HG02798 (cell line): Measurements from ENCODE around the gene ZNF764.

ENCODE experiments used
- ATAC-seq: cut with Tn5 transposase; IDR thresholded peaks from one replicate; pipeline ENCODE4 v1.9.1; 2021; ENCODE audit warnings: mild to moderate bottlenecking; ENCODE audit not compliant: unreplicated experiment, poor library complexity

ZNF764 gene

DNA sequence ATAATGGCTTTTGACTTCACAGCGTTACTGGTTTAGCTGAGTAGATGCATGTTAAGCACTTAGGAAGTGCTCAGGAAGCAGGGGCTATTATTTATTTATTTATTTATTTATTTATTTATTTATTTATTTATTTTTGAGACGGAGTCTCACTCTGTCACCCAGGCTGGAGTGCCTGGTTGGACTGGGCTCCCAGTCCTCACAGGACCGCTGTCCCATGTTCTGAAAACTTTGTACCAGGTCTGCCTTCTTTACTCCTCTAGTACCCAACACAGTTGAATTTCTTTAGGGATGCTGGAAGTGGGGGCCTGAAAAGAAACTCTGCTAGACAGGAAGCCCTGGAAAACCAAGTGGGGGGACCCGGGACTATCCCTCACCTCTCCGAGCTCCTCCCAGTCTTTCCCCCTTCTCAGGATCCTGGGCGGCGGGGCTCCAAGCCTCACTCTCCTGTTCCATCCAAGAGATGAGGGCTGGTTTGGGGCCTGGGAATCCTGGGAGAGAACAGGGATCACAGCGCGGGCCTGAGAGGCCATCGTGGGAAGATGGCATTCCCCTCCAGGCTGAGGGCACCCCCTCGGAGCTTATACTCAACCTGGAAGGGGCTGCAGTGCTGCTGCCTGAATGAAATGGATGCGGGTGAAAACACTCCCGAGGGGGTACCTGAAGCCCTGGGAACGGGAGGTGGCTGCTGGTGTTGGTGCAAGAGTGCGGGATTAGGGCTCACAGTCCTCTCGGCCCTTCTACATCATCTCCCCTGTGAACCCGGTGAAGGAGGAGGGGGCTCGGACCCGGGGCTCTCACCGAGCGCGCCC lies 12.7 kb upstream of the ZNF764 start:
- no peak for ATAC-seq

DNA sequence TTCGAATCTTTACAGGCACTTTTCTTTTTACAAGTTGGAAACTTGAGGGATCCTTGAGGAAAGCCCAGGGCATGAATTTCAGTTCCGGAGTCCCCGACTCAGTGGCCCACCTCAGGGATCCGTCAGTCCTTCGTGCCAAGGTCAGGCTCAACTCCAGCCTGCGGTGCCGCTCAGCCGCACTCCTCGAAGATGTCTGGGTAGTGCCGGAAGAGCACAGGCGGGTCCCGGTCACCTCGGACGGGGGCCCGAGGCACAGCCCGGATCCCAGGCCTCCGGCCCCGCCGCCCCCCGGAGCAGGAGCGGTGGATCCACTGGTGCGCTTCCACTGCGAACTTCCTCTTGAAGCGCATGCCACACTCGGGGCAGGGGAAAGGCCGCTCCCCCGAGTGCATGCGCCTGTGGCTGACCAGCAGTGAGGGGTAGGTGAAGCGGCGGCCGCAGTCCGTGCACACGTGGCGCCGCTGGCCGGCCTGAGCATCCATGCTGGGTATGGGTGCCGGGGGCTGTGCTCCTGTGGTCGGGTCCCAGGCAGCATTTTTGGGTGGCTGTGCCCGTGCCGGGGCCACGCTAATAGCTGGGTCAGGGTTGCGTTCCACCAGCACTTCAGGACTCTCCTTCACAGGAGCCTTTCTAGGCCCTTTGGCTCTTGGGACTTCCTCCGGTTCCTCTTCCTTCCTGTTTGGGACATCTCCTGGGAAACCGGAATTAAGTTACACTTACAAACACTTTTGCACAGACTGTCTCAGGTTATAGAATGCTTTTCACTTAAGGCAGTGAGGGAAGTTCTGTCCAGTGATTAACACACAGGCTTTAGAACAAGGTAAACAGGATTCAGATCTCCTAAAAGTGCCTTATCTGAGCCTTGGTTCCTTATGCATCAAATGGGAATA lies 11.8 kb upstream of the ZNF764 start:
- ATAC-seq: no peak

DNA sequence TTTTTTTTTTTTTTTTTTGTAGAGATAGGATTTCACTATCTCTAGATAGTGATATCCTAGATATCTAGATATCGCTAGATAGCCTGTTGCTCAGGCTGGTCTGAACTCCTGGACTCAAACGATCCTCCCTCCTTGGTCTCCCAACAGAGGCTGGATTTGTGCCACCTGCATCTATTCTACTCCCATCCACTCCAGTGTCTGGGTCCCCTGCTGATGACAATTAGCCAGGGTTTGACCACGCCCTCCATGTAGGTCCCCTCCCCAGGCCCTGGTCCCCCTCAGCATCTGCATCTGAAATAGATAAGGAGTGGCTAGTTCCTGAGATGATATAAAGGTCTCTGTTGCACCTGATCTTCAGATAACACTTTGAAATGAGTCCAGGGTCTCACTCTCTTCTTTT lies 11.1 kb upstream of the ZNF764 start:
- no peak for ATAC-seq

DNA sequence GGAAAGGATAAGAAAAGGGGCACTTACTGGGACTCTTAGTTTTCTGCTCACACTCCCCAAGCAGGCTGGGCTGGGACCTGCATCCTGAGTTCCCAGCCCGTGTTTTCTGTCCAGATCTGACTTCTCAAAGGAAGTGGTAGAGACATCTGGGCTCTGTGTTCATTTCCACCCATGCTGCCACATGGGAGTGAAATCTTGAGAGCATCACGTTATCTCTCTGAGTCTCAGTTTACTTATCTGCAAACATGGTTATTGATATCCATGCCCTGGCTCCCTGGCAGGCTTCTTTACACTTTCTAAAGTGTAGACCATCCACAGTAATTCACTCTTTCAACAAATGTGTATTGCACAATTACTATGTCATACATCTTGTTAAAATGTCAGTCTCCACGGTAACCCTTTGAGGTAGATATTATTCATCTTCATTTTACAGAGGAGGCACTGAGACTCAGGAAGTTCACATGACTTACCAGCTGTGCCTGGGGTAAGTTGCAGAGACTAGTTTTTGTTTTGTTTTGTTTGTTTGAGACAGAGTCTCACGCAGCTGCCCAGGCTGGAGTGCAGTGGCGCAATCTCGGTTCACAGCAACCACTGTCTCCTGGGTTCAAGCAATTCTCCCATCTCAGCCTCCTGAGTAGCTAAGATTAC lies 9.9 kb upstream of the ZNF764 start:
- ATAC-seq: no peak

DNA sequence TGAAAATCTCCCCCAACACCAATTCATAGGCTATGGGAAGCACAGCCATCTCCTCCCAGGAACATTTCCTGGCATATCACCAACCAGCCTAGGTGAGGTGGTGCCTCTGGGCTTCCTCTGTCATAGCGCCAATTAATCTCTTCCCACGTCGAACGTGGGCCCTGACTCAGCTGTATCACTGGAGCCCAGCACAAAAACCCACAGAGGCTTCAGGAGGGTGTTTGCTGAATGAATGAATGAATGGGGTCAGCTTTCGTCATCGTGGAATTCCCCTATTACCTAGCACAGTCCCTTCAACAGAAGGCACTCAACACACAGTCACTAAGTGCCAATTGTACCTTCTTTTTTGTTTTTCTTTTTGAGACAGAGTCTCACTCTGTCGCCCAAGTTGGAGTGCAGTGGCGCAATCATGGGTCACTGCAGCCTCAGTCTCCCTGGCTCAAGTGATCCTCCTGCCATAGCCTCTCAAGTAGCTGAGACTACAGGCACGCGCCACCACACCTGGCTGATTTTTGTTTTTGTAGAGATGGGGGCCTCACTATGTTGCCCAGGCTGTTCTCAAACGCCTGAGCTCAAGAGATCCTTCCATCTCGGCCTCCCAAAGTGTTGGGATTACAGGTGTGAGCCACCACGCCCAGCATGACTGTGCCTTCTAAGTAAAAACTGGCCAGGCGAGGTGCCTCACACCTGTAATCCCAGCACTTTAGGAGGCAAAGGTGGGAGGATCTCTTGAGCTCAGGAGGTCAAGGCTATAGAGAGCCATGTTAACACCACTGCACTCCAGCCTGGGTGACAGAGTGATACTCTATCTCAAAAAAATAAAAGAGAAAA lies 9.2 kb upstream of the ZNF764 start:
- ATAC-seq: no peak

DNA sequence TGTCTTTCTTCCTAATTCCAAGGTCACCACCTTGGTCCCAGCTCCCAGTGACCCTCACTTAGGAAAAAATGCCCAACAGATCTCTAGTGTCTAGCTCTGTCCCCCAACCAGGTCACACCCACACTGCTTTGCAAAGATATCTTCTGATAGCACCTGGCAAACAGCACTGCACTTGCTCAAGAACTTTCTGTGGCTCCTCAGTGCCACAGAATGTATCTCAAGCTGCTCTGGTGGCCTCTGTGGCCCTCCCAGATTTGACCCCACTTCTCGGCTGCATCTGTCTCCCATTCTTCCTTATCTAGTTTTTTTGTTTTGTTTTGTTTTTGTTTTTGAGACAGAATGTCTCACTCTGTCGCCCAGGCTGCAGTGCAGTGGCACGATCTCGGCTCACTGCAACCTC lies 8.4 kb upstream of the ZNF764 start:
- no peak for ATAC-seq

DNA sequence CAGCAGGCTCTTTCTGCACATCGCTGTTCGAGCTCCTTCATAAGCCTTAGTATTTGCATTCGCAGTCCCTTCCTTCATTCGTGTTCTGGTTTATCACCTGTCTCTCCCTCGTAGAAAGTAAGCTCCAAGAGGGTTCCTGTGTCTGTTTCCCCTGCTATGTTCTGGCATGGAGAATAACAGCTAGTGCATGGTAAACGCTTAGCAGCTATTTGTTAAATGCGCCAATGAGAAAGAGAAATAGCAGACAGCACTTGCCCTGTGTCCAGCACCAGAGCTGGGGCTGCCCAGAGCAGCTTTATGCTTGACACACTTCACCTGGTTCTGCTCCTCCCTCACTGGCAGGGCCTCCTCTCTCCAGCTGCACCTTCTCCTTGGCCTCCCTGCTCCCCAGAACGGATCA lies 7.8 kb upstream of the ZNF764 start:
- no peak for ATAC-seq

DNA sequence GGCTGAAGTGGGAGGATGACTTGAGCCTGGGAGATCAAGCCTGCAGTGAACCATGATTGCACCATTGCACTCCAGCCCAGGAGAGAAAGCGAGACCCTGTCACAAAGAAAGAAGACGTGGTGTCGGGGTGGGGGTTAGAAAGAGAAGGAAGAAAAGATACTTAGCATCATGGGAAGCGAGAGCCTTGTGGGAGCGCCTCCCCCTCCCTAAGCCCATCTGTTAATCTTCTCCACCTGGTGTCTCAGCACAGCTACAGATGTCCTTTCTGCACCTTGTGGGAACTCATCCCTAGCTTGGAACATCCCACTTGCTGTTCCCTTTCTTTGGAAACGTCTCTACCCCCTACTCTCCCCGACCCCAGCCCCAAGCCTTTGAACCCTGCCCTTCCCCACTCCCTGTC lies 7.4 kb upstream of the ZNF764 start:
- no peak for ATAC-seq

DNA sequence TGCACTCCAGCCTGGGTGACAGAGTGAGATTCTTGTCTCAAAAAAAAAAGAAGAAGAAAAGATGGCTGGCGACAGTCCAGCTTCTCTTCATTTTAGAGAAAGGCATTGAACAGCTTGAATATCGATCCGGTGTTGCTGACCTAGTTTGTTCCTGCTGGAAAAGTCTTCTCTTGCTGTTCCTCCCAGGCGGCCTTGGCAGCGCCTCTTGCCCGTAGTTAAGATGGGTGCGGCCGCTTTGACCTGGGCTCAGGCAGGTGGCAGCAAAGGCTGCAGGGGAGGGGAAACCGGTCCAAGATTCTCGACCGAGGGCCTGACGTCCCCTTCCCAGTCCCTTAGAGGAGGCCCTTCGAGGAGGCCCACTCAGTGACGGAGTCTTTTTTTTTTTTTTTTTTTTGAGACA lies 3.8 kb upstream of the ZNF764 start:
- no peak for ATAC-seq

DNA sequence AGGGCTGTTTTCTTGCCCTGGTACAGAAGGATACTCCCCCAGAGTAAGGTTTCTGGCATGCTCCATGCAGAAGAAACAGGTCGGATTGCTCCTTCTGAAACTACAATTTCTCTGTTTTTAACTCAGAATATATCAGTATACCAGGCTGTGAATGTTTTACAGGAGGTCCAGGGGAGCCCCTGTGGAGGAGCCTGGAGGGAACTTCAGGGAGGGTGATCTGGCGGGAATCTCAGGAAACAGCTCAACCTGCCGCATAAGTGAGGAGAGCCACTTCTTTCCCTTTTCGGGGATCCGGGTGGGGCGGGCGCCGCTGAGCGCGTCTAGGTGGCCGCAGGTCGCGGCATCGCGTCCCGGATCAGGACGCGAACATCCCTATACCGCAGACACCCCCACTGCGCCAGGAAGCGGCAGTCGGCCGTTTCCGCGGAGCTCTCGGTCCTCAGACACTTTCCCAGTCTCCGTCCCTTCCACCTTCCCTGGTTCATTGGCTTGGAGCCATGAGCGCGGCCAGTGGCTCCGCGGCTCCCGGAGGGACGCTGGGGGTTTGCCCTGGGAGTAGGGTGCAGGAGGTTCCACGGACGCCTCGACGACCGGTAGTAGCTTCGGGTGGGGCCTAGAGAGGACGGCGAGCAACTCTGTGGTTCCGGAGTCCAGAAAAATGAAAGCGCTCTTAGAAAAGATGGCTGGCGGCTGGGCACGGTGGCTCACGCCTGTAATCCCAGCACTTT lies 3.1 kb upstream of the ZNF764 start:
- no peak for ATAC-seq

DNA sequence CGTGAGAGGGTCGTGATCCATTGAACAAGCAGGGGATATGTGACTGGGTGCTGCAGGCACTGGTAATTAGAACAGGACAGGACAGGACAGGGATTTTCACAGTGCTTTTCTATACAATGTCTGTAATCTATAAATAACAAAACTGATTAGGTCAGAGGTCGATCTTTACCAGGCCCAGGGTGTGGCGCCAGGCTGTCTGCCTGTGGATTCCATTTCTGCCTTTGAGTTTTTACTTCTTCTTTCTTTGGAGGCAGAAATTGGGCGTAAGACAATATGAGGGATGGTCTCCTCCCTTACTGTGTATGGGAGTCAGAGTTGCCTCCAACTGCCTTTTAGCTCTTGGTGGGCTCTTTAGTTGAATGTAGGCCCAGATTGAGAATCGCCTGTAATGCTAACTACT lies 1.5 kb upstream of the ZNF764 start:
- no peak for ATAC-seq

DNA sequence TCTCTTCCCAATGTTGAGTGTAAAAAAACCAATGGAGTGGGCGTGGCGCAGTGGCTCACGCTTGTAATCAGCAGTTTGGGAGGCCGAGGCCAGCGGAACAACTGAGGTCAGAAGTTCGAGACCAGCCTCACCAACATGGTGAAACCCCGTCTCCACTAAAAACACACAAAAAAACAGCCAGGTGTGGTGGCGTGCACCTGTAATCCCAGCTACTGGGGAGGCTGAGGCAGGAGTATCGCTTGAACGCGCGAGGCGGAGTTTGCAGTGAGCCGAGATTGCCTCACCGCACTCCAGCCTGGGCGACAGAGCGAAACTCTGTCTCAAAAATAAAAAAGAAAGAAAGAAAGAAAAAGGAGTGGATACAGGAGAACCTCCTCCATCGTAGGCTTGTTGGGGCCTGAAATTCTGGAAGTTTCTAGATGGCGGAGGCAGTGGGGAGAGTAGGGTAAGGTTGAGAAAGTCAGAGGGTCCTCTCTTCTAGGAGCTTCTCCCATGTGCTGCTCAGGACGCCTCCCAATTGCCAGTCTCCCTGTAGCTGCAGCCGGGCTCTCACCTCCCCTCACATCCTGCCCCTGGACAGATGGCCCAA lies 709 bp upstream of the ZNF764 start:
- ATAC-seq: no peak

DNA sequence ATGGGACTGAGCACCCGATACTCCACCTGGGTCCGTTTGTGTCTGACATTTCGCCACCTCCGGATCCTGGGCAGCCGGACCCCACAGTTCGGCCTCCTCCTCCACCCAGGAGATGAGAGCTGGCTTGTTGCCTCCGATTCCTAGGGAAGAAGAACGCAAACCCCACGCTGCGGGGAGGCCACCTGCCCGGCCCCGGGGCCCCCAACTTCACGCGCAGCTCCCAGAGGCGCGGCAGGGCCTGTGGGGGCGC lies 542 bp downstream of the ZNF764 start:
- ATAC-seq: peak; percentile 5

DNA sequence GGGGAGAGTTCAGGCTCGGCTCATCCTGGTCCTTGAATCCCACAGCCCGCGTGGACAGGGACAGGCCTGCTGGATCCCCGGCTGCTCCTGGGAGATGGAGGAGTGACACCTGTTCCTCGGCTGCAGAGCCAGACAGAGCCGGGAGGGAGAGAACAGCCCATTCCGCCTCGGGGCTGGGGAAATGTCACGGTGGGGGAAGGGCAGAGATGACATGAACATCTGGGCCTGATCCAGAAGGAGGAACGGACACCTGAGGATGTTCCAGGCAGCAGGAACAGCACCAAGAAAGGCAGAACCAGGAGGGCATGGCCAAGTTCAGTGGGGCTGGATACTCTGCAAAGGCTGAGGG lies 2.1 kb downstream of the ZNF764 start:
- no peak for ATAC-seq

DNA sequence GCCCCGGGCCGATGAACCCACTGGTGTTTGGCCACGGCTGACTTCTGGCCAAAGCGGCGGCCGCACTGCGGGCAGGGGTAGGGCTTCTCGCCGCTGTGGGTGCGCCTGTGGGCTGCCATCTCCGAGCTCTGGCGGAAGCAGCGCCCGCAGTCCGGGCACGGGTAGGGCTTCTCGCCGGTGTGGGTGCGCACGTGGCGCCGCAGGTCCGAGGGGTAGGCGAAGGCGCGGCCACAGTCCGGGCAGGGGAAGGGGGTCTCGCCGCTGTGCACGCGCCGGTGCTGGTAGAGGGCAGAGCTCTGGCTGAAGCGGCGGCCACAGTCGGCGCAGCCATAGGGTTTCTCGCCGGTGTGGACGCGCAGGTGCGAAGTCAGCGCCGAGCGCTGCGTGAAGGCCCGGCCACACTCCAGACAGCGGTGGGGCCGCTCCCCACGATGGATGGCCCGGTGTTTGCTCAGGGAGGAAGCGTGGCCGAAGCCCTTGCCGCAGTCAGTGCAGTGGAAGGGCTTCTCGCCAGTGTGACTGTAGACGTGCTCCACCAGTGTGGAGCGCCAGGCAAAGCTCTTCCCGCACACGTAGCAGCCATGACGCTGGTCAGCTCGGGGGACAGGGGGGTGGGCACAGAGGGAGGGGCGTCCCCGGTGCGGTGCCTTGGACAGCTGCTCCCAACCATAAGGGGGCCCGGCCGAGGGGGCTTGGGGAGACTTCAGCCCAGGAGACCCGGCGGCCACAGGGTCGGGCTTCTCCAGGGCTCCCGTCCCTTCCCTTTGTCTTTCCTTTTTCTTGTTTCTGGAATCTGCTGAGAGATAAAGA lies 2.7 kb downstream of the ZNF764 start:
- no peak for ATAC-seq

DNA sequence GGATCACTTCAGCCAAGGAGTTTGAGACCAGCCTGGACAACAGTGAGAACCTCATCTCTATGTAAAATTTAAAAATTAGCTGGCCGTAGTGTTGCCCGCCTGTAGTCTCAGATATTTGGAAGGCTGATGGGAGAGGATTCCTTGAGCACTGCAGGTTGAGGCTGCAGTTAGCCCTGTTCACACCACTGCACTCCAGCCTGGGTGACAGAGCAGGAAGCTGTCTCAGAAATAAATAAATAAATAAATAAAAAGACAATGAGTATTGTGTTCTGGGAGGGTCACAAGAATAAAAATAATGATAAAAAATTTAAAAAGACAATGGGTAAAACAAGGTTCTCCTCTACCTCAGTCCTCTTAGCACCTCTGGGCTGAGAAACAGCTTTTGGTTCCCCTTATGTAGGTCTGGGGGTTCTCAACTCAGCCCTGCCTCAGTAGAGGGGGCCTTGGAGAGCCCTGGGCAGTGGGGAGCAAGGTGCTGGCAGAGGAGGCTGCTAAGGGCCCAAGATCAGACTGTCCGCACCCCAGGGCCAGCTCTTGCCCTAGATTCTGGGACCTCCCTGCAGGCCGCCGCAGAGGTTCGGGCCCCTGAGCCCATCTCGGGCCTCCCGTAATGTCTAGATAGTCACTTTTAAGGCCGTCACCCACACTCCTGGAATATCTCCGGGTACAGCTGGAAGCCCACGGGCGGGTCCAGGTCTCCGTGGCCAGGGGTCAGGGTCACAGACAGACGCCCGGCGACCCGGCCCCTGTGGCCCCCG lies 3.4 kb downstream of the ZNF764 start:
- no peak for ATAC-seq

DNA sequence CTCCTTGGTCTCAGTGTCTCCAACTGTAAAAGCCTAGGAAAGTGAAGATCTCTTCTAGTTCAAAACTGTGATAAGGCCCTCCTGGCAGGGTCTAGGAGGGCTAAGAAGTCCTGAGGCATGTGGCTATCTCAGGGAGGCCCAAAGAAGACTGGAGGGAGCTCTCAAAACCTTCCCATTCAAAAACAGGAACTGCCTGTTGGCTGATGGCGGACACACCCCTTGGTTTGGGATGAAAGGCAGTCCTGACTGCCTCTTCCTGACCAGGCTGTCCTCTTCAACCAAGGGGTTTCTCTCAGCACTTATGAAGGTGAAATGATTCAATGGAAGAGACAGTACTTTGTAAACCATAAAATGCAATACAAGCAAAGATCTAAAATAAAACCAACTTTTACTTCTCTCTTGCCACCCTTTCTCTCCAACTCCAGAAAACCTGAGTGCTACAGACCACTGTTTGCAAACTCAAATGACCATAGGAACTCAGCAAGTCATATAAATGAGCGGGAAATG lies 4.7 kb downstream of the ZNF764 start:
- ATAC-seq: no peak

DNA sequence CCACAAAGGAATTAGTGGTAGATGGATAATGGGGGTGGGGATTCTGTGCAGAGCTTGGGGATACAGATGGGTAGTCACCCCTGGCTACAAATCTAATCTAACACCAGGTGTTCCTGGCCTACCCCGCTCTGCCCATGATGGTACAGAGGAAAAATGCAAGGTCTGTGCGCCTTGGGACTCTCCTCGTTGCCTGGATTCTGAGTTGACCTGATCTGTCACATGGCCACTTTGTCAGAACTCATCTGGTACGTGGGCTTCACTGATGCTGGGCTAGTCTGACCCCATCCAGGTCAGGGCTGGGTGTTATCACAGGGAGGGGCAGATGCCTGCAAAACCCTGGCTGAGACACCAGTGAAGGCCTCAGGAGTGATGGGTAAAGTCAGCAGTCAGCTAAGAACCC lies 5.2 kb downstream of the ZNF764 start:
- ATAC-seq: no peak
